Stimulated activated CD4-positive, alpha-beta T cell treated with anti-CD3 and anti-CD28 coated beads, Interleukin-15, amount 100 ng/mL, for 1 hour (primary cell): ENCODE measurements around the gene MAEL.
"Not testable (repeated sequence)": the region's sequence is repeated elsewhere in the genome, so short reads cannot be mapped to it uniquely, and the experiment has no call there.

Experiments
- DNase-seq, 2 donors: peaks; one replicate each; pipeline ENCODE4 v3.0.0-alpha.2; 2020; ENCODE audit warnings: low read depth in 1 of 2, low spot score in 1 of 2

MAEL gene

DNA sequence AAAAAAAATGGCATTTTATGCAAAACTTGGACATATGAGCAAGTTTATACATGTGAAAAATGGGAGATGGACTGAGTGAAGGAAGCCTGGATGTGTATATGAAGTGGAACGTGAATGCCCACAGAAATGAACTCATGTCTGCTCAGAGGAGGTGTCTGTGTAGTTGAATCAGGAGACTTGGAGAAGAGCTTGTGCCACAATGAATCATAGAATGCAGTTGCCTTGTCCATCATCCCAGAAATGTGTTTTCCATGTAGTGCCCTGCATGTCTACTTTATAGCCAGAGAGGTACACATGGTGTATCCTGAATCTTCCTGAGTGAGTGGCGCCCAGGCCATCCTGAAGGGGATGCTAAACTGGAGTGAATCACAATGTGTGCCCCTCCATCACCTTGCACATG, 11.1 kb upstream of the MAEL start:
- no peak for DNase-seq

DNA sequence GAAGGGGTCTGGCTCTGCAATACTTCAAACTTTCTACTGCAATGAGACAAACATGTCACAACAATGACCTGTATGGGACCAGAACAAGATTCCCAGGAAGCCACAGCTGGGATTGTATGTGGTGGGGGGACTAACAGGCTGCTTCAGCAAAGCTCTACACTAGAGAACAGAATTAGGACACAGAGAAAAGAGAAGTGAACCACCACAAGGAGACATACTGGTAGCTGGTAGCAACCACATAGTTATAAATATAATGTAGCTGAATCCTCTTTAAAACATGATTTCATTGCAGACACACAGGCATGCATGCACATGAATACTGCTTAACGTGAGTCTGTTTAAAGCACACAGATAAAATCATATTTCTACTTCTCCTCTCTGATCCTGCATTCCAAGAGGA, 10.3 kb upstream of the MAEL start:
- DNase-seq, result no peak

DNA sequence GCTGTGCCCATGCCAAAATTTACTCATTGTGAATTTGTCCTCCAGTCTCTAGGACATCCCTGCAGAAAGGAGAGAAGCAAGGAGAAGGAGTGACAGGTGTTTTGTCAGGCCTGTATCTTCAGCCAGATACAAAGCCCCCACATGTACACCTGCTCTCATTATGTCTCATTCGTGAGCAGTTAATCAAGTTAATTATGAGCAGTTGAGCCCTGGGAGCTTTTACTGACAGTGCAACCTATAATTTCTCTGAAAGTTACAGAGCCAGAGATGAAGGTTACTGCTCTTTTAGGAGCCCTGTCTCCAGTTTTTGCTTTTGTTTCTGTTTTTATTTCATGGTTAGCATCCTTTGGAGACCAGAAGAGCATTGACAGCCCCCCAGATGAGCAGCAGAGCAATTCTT, 8.7 kb upstream of the MAEL start:
- DNase-seq, result no peak

DNA sequence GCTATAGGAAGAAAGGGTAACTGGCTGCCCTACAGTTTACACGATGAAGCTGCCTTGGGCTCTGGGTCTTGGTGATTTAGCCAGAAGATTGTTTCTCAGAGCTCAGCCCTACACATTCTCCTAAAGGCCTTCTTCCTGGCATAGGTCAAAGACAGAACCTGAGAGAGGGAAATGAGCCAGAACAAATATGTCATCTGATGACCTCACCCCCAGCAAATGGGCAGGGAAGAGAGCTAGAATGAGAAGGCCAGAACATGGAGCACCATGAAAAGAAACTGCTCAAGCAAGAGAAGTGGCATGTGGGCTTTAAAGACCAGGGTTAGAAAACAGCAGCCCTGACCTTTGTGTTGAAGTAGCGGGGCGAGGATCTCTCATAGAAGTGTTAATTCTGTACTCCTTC, 8.3 kb upstream of the MAEL start:
- no peak for DNase-seq

DNA sequence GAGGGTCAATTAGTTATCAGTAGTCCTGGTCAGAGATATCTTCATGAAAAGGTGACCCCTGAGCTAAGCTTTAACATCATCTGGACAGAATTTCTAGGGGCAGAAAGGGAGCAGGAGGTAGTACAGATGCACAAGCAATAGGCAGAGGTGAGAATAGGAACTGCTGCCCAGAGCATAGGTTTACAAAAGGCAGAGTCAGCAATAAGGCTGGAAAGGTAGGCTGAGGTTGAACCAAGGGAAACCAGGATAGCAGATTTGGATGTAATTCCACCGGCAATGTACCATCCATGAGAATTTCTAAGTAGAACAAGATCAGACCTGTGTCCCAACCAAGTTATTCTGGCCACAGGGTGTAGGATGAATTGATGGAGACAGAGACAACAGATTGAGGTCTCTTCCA, 7.5 kb upstream of the MAEL start:
- DNase-seq, result no peak

DNA sequence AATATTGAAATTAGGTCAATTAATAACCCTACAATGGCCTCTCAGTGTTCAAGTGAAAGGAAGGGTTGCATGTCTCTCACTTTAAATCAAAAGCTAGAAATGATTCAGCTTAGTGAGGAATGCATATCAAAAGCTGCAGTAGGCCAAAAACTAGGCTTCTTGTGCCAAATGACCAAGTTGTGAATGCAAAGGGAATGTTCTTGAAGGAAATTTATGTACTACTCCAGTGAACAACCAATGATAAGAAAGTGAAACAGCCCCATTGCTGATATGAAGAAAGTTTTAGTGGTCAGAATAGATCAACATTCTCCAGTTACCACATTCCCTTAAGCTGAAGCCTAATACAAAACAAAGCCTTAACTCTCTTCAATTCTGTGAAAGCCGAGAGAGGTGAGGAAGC, 10.0 kb downstream of the MAEL start:
- DNase-seq, result no peak

DNA sequence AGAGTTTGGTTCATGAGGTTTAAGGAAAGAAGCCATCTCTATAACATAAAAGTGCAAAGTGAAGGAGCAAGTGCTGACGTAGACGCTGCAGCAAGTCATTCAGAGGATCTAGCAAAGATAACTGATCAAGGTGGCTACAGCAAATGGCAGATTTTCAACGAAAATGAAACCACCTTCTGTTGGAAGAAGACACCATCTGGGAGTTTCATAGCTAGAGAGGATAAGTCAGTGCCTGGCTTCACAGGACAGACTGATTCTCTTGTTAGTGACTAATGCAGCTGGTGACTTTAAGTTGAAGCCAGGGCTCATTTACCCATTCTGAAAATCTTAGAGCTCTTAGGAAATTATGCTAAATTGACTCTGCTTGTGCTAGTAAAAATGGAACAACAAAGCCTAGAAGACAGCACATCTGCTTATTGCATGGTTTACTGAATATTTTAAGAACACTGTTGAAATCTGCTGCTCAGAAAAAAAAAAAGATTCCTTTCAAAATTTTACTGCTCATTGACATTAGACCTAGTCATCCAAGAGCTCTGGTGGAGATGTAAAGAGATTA, 10.5 kb downstream of the MAEL start:
- no peak for DNase-seq

DNA sequence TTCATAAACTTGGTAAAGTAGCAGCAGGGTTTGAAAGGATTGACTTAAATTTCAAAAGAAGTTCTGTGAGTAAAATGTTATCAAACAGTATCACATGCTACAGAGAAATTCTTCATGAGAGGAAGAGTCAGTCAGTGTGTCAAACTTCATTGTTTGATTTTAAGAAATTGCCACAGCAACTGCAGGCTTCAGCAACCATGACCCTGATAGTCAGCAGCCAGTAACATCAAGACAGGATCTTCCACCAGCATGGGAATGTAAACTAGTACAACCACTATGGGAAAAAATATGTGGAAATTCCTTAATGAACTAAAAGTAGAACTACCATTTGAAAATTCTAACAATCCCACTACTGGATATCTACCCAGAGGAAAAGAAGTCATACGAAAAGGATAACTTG, 11.5 kb downstream of the MAEL start:
- no peak for DNase-seq

DNA sequence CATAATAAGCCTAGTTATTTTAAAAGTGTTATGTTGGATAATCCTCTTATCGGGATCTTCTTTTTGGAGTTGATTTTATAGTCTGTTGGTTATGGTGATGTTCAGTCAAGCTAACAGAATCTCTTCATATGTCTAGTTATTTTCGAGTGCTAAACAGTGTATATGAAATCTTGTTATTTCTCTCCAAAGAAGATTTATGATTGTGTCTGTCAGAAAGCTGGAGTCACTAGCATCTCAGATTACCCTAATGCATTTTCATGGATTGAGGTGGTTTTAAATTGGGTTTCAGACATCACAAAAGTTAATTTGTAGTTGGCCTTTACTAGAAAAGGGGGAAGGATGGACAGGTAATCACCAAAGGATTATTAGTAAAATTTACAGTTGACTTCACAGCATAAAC, 13.3 kb downstream of the MAEL start:
- DNase-seq, result no peak

DNA sequence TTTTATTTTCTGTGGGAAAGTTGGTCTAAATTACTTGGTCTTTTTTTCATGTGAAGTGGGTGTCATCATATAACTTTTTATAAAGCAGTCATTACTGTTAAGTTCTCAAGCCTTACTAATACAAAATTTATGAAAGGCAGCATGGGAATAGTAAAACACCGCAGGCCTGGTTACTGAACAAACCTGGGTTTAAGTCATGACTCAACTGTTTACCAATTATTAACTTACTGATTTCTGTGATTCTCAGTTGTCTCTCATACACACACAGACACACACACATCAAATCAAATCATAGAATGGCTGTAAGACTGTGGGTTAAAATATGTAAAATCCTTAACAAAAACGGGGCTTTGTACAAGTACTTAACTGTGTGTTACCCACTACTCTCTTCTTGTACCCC, 14.6 kb downstream of the MAEL start:
- DNase-seq, result no peak

DNA sequence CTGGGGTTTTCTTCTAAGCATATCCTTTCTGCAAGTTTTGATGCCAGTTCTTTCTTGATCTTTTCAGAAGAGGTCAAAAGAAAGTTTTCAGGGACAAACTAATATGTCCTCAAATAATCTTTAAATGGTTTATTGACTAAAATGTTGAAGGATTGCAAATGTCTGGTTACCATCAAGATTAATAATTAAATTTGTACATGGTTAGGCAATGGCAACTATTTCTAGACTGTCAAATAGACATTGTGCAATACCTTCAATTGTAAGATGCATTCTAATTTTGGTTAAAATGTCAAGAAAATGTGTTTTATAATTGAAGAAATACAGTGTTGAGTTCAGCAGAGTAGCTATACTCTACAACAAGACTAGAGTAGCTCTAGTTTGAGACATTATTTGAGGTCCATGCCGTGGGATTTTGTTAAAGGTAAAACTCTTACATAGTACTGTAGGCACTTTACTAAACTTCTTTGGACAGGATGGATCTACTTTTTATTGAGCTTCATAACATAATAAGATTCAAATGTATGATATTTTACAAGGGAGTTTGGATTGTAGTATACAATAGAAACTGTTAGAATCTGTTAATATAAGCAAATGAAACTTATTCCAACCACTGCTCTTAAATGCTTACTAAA, 22.6 kb downstream of the MAEL start:
- DNase-seq, result no peak

DNA sequence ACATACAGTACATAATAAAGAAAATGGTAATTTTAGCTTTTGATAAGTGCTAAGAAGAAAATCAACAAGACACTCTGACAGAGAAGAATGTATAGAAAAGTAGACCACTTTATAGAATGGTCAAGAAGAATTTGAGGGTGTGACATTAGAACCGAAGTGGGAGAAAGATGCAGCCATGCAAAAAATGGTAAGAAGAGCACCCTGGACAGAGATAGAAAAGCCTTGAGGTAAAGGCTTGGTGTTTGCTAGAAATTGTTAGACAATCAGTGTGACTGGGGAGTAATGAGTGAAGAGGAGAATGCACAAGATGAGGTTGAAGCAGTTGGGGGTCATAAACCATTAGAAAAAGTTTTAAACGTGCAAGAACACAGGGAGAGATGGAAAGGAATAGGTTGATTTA, 23.5 kb downstream of the MAEL start:
- DNase-seq, result no peak

DNA sequence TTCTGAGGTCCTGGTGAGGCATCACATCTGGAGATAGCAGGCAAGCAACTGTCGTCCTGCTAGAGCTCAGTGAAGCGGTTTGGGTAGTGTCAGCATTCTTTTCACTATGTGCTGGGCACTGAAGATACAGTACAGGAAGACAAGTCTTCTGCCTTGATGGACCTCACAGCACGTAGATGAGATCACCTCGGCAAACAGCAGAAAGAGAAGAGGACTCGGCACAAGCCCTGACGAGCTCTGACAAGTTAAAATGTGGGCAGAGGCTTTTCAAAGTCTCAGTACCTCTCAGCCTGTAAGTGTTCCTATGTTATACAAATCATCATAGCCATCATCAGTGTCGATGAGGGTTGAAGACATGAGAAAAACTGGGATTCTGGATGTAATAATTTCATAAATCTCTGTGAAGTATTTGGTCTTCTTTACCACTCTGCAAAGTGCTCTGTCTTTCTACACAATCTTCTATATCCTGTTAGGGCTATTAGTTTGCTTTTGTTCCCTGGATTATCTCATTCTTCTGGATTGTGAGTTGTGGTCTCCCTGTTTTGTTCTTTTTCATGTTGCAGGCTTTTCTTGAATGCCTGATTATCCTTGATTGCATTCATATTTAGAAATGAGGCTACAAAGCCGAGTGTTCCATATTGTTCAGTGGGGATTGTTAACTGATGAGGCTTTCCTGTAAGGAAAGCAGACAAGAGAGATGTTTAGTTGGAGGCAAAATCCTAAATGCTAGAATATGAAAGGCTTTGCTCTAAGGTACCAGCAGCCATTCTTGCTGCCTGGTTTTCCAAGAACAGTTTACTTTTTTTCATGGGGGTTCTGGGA, 24.2 kb downstream of the MAEL start:
- DNase-seq, result no peak

DNA sequence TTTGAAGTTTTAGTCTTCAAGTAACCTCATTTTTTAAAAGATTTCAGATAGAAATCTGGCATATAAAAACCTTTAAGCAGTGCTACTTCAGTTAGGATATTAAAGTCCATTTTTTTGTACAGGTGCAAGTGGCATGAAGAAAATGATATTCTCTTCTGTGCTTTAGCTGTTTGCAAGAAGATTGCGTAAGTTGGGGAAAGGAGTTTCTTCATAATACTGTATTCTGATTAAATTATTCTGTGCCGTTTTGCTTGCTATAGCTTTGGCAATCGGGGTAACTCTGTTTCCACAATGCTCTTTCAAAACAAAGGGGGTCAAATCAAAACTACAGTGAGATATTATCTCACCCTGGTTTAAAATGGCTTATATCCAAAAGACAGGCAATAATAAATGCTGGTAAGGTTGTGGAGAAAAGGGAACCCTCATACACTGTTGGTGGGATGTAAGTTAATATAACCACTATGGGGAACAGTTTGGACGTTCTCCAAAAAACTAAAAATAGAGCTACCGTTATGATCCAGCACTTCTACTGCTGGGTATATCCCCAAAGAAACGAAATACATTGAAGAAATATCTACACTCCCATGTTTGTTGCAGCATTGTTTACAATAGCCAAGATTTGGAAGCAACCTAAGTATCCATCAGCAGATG, 27.1 kb downstream of the MAEL start:
- DNase-seq, result no peak

DNA sequence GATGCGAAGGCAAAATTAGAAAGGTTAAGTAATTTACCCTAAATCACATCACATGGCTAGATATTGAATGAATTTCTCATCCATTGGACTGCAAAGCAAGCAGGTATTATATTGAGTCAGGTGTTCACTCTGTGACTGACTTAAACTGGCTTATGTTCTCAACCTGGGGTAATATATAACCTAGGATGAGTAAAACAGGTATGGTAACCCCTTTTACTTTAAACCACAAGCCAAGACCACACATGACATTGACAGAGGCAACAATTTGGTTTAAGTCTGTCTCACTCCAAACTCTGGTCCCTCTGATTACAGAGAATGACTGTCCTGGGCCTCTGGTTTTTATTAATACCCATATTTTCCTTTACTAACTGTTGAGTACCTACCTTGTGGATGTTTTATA, 33.3 kb downstream of the MAEL start:
- no peak for DNase-seq

DNA sequence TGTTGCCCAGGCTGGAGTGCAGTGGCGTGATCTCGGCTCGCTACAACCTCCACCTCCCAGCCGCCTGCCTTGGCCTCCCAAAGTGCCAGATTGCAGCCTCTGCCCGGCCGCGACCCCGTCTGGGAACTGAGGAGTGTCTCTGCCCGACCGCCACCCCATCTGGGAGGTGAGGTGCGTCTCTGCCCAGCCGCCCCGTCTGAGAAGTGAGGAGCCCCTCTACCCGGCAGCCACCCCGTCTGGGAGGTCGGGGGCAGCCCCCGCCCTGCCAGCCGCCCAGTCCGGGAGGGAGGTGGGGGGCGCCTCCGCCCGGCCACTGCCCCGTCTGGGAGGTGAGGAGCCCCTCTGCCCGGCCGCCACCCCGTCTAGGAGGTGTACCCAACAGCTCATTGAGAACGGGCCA, 40.5 kb downstream of the MAEL start:
- DNase-seq, result not testable (repeated sequence)

DNA sequence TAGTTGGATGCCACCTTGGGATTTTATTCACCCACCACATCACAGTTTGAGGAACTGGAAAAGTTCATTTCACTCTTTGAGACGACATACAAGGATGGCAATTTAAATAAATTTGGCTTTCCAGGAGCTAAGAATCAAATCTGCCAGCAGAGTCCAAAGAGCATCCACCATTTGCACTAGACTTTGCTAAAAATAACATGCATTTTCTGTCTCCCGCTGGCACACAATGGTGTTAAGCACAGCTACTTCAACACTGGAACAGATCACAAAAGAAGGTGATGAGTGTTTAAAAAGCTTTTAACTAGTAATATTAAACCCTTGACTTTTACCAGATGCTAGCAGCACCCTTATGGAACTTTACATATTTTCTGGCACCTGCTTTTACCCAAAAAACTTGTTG, 44.6 kb downstream of the MAEL start:
- DNase-seq, result no peak

DNA sequence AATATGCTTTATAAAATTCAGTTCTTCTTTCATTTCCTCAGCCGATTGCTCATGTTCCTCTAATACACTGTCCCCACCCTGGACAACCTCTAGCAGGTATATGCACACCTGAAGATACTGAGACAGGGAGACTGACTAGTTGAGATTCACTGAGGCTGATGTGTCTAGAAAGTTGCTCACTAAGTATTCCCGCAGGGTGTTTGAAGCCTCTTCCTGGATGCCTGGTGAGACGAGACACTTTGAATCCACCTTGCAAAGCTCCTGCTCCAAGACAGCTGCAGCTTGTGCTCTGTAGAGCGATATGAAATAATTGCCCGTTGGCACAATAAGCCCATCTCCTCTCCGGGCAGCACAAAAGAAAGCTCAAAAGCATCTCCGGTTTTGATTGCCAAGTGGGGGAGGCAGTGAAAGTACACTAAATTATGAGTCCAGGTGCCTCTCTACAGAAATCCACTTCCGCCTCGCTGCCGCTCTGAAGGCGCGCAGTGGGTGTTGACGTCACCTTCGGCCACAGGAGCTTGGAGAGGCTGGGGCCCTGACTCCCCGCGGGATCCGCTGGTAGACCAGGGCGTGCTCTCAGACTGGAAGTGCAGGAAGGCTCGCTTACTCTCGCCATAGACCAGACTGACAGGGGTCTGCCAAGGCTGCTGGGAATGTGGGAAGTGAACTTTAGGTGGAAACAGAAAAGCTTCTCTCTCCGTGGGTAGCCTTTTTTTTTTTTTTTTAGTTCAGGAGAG, 54.8 kb downstream of the MAEL start:
- DNase-seq, result peak; percentile 10 to 35

DNA sequence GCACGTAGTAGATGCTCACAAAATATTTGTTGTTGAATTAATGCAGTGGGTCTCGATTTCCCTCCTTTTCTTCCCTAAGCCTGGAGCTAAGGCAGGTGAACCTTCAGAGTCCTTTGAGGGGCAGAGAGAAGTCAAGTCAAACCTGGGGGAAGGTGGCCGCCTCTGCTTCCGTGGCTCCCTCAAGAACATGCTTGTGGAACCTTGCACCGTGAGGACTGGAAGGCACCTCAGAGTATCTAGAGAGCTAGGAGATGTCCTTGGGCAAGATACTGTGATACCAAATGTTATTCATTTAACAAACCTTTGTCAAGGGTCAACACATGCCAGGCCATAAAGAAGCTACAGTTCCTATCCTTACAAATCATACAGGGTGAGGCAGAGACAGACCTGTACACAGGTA, 62.8 kb downstream of the MAEL start:
- no peak for DNase-seq

DNA sequence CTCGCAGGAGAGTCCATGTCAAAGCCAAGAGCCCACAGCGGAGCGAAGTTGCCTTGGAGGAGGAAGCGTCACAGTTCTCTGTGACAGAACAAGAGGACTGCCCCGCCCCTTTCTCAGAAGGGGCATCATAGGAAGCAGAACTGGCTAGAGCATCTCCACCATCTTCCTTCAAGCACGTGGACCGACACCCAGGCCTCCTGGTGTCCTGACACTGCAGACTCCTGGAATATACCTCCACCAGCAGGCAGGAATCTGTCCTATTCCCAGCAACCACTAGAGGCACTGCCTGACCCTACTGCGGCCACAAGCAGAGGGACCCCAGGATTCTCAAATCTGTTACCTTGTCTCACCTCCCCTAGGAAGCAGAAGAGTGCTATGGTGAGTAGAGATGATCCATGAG, 63.3 kb downstream of the MAEL start:
- DNase-seq, result no peak

DNA sequence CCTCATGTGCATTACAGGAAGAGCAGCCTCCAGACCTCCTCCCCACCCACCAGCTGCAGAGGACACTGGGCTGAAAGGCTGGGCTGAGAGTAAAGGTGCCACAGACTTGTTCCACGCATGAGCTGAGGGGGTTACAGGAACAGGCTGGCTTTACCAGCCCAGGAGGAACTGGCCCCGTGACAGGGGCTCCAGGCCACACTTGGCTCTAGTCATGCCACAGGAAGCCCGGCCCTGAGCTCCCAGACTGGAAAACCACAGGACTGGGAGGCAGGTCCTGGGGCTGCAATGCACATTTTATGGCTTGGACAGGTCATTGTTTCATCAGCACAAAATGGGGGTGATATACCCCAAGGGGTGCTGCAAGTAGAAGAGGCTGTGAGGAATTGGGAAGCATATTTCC, 65.5 kb downstream of the MAEL start:
- no peak for DNase-seq
